PC-9 (cell line): ENCODE data around the gene SMIM28. TPM values are rescaled to one million over a fixed set of nuclear protein-coding genes. Genes with fewer than 3 reads are reported as not detected.
"Not testable (repeated sequence)": the region's sequence is repeated elsewhere in the genome, so short reads cannot be mapped to it uniquely, and the experiment has no call there.

Experiments
- BruUV-seq: library from RNA; stranded (reverse); fragments of 400-500 nt; replicated peaks from 2 replicates; lab custom pipeline; 2021; lab: Mats Ljungman, UMichigan
- CTCF ChIA-PET: fragments of 300-600 bp; sonication (Branson Sonifier 250); formaldehyde crosslinking; loops from one replicate; lab custom pipeline; 2022; ENCODE audit warnings: antibody characterized with exemption; lab: Charles Lee
- POLR2A ChIA-PET: fragments of 300-600 bp; sonication (Branson Sonifier 250); formaldehyde crosslinking; loops from one replicate; lab custom pipeline; 2022; ENCODE audit warnings: antibody characterized with exemption; ENCODE audit not compliant: unreplicated experiment; lab: Charles Lee
- DNase-seq, 2 experiments: peaks; one replicate each; pipeline versions ENCODE4 v3.0.0 to v3.0.0-alpha.2; 2015 to 2022; ENCODE audit warnings: mixed read lengths in 1 of 2
- H2AFZ ChIP-seq: fragments of 200-600 bp; sonication (generic); 2 replicates; pipeline ENCODE4 v1.8.1; 2017; ENCODE audit warnings: antibody characterized with exemption
- H3F3A ChIP-seq: fragments of 200-600 bp; sonication (generic); 2 replicates; pipeline ENCODE4 v1.8.1; 2017; ENCODE audit warnings: antibody characterized with exemption, mild to moderate bottlenecking, low read depth; ENCODE audit not compliant: insufficient read depth
- H3K27ac ChIP-seq: fragments of 200-600 bp; sonication (generic); 2 replicates; pipeline ENCODE4 v1.6.1; 2016; ENCODE audit warnings: mixed run types
- H3K27me3 ChIP-seq: fragments of 200-600 bp; sonication (generic); 2 replicates; pipeline ENCODE4 v1.6.1; 2016; ENCODE audit warnings: low read depth, mixed run types; ENCODE audit not compliant: insufficient read depth
- H3K36me3 ChIP-seq: fragments of 200-600 bp; sonication (generic); 2 replicates; pipeline ENCODE4 v1.6.1; 2016; ENCODE audit warnings: low read depth, mixed run types
- H3K4me1 ChIP-seq: fragments of 200-600 bp; sonication (generic); replicated peaks from 2 replicates; pipeline ENCODE4 v1.6.1; 2016; ENCODE audit warnings: mixed run types; ENCODE audit not compliant: insufficient read depth
- H3K4me2 ChIP-seq: fragments of 200-600 bp; sonication (generic); 2 replicates; pipeline ENCODE4 v1.6.1; 2017; ENCODE audit warnings: mixed run types
- H3K4me3 ChIP-seq: fragments of 200-600 bp; sonication (generic); 2 replicates; pipeline ENCODE4 v1.6.1; 2016; ENCODE audit warnings: mixed run types
- H3K79me2 ChIP-seq: fragments of 200-600 bp; sonication (generic); 2 replicates; pipeline ENCODE4 v1.6.1; 2017; ENCODE audit warnings: low read depth, mixed run types
- H3K9me2 ChIP-seq: fragments of 200-600 bp; sonication (generic); 2 replicates; pipeline ENCODE4 v1.8.1; 2017; ENCODE audit warnings: mild to moderate bottlenecking; ENCODE audit not compliant: insufficient read depth
- H3K9me3 ChIP-seq: fragments of 200-600 bp; sonication (generic); 2 replicates; pipeline ENCODE4 v1.8.1; 2016; ENCODE audit warnings: low read depth; ENCODE audit not compliant: insufficient read depth
- H4K20me1 ChIP-seq: fragments of 200-600 bp; sonication (generic); 2 replicates; pipeline ENCODE4 v1.8.1; 2017; ENCODE audit not compliant: insufficient read depth
- EZH2 ChIP-seq: fragments of 200-600 bp; sonication (generic); IDR thresholded peaks from 2 replicates; pipeline ENCODE4 v1.8.0; 2017; ENCODE audit warnings: antibody characterized with exemption, low read depth
- intact Hi-C: fragments of 100-400 bp; cut with micrococcal nuclease; formaldehyde crosslinking; loops from one replicate; pipeline ENCODE4 v1.10.0; 2022; ENCODE audit not compliant: unreplicated experiment
- total RNA-seq: library from RNA; stranded (reverse); gene quantifications from 2 replicates; pipeline ENCODE4 v1.2.3, GENCODE V29; 2021
- TF ChIP-seq, protein P1 (sequence below): fragments of 200-600 bp; sonication (generic); conservative IDR thresholded peaks from 2 replicates; pipeline ENCODE4 v1.6.1; 2017; ENCODE audit warnings: mixed run types, antibody characterized with exemption, mild to moderate bottlenecking, moderate library complexity

The SMIM28 gene
- total RNA-seq, 1 experiment from 2014 or later, result not detected

DNA sequence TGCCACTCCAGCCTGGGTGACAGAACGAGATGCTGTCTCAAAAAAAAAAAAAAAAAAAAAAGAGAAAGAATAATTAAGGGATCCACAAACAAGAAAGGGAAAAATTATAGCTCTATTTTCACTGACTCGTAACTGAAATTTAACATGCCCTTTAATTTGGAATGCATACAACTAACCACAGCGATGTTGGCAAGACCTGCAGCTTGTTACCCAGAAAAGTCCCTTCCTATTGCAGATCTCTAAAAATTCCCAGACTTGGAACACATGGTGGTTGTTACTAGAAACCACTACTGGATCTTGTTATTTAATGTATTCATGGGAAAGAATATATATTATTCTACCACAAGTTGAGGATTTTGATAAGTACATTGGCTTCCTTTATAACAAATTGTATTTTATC lies 27.8 kb upstream of the SMIM28 start:
- Histone ChIP-seq H3F3A (no peaks in the 10 kb centered on the region; the same call in 1 of the 2 replicates), H3K79me2 (no peaks in the 10 kb centered on the region), H3K4me2 (no peak overlapping the region), H3K36me3 (no peaks in the 10 kb centered on the region), H3K27me3 (no peaks in the 10 kb centered on the region), H3K27ac (no peak overlapping the region), H3K4me3 (no peak overlapping the region), H2AFZ (no peak overlapping the region), H3K9me2 (no peaks in the 10 kb centered on the region), H4K20me1 (no peaks in the 10 kb centered on the region), H3K4me1 (no peaks in the 10 kb centered on the region), H3K9me3 (no peaks in the 10 kb centered on the region)
- TF ChIP-seq, protein P1, sequence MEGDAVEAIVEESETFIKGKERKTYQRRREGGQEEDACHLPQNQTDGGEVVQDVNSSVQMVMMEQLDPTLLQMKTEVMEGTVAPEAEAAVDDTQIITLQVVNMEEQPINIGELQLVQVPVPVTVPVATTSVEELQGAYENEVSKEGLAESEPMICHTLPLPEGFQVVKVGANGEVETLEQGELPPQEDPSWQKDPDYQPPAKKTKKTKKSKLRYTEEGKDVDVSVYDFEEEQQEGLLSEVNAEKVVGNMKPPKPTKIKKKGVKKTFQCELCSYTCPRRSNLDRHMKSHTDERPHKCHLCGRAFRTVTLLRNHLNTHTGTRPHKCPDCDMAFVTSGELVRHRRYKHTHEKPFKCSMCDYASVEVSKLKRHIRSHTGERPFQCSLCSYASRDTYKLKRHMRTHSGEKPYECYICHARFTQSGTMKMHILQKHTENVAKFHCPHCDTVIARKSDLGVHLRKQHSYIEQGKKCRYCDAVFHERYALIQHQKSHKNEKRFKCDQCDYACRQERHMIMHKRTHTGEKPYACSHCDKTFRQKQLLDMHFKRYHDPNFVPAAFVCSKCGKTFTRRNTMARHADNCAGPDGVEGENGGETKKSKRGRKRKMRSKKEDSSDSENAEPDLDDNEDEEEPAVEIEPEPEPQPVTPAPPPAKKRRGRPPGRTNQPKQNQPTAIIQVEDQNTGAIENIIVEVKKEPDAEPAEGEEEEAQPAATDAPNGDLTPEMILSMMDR, result no peak
- TF ChIP-seq EZH2, result no peak
- POLR2A ChIA-PET, result no interaction called here
- BruUV-seq, result no TSS peak
- CTCF ChIA-PET, result no interaction called here
- intact Hi-C loops, result no loop called here
- DNase-seq, result no peak

DNA sequence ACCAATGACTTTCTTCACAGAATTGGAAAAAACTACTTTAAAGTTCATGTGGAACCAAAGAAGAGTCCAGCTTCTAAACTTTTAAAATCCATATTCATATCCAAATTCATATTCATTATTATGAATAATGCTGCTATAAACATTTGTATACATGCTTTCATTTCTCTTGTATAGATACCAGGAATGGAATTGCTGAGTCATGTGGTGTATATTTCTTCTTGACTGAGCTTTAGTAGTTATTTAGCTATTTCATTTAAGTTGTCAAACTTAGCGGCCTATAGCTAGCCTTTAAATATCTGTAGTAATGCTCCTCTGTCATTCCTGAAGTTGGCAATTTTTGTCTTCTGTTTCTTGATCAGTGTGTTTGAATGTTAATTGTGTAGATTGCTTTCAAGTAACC lies 19.8 kb upstream of the SMIM28 start:
- Histone ChIP-seq H3K27ac (no peak overlapping the region), H3K27me3 (no peaks in the 10 kb centered on the region), H3K4me3 (no peak overlapping the region), H3K4me1 (0 out of 2 replicates have a peak, but pooled peaks cover 4% of the 10 kb centered on the region), H3K9me2 (no peaks in the 10 kb centered on the region), H3K79me2 (no peaks in the 10 kb centered on the region), H3K9me3 (no peaks in the 10 kb centered on the region), H3K4me2 (no peak overlapping the region), H2AFZ (peak overlapping the region; percentile 9; the same call in 1 of the 2 replicates), H4K20me1 (no peaks in the 10 kb centered on the region), H3F3A (no peaks in the 10 kb centered on the region), H3K36me3 (no peaks in the 10 kb centered on the region)
- intact Hi-C loops, result no loop called here
- POLR2A ChIA-PET, result no interaction called here
- TF ChIP-seq EZH2, result no peak
- TF ChIP-seq, protein P1, result no peak
- BruUV-seq, result no TSS peak
- no peak for DNase-seq
- CTCF ChIA-PET, result no interaction called here

DNA sequence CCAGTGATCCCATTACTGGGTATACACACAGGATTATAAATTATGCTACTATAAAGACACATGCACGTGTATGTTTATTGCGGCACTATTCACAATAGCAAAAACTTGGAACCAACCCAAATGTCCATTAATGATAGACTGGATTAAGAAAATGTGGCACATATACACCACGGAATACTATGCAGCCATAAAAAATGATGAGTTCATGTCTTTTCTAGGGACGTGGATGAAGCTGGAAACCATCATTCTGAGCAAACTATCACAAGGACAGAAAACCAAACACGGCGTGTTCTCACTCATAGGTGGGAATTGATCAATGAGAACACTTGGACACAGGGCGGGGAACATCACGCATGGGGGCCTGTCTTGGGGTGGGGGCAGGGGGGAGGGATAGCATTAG lies 9.0 kb upstream of the SMIM28 start:
- DNase-seq, H3K9me3 ChIP-seq, H3K4me2 ChIP-seq, H4K20me1 ChIP-seq, POLR2A ChIA-PET, H3K36me3 ChIP-seq, H2AFZ ChIP-seq, H3K9me2 ChIP-seq, H3K79me2 ChIP-seq, H3K27ac ChIP-seq, H3K4me3 ChIP-seq, intact Hi-C loops, H3F3A ChIP-seq, H3K27me3 ChIP-seq, CTCF ChIA-PET, BruUV-seq: not testable (repeated sequence)
- H3K4me1 ChIP-seq, result peaks cover 29% of the 10 kb centered on the region
